ENCODE data around the gene AK1. TPM values are rescaled to one million over a fixed set of nuclear protein-coding genes. Genes with fewer than 3 reads are reported as not detected.

Gene AK1
- total RNA-seq, 5 donors from 2014 or later (not counting 1 experiment from before 2014, with no cell fraction given), result 40.5 to 54.9 (median 50.4) TPM

GRCh38 chr9:127833555-127833954, 43.9 kb downstream of the AK1 start:
- H3K36me3 Mint-ChIP-seq, result no peaks in the 10 kb centered on the region
- H3K4me3 ChIP-seq (ENCODE audit: control insufficient read depth in 1 of 2, extremely low read depth in 1 of 2, low read length in 1 of 2), result no peak overlapping the region
- CTCF ChIA-PET, result no interaction called here
- WGBS (ENCODE audit: insufficient coverage), result 71% methylated on average over 1 of the region's 1 CpG
- peaks cover 2 to 5% of the 10 kb centered on the region in 2 experiments for H3K4me1 ChIP-seq (ENCODE audit: control insufficient read depth in 1 of 2, extremely low read depth in 1 of 2, insufficient read depth in 2 of 2, low read length in 2 of 2)
- H3K27ac Mint-ChIP-seq, result peak overlapping the region in 1 of 2 donors; percentile 28
- no peaks in the 10 kb centered on the region for H3K9me3 Mint-ChIP-seq
- no peak overlapping the region for H3K27ac ChIP-seq (ENCODE audit: low read length)
- no peaks in the 10 kb centered on the region for H3K27me3 Mint-ChIP-seq
- peaks cover 7 to 13% (median 10%) of the 10 kb centered on the region in 3 donors for H3K4me1 Mint-ChIP-seq
- no peaks in the 10 kb centered on the region for H3K9me3 ChIP-seq
- H3K36me3 ChIP-seq (ENCODE audit: control insufficient read depth in 2 of 2, extremely low read depth in 1 of 2, insufficient read depth in 1 of 2, low read length in 1 of 2), result no peaks in the 10 kb centered on the region
- POLR2A ChIA-PET, result interaction anchor here in 1 of 2 donors (0.6 kb wide), 1 partner anchor 98 kb away, joined by 3 read pairs; no protein-coding TSS in a partner anchor
- no peak overlapping the region for H3K4me3 Mint-ChIP-seq
- DNase-seq (no peak), ATAC-seq (replicated peaks in 1 of 4) (no peak)
- H3K27me3 ChIP-seq (replicated peaks in 1 of 2; ENCODE audit: control insufficient read depth in 2 of 2, extremely low read depth in 1 of 2, insufficient read depth in 2 of 2, low read length in 1 of 2), result peaks cover 0 to 9% of the 10 kb centered on the region in 2 experiments

GRCh38 chr9:127832248-127832647, 45.2 kb downstream of the AK1 start:
- H3K4me1 ChIP-seq (ENCODE audit: control insufficient read depth in 1 of 2, extremely low read depth in 1 of 2, insufficient read depth in 2 of 2, low read length in 2 of 2), result peaks cover 2 to 5% of the 10 kb centered on the region in 2 experiments
- H3K36me3 ChIP-seq (ENCODE audit: control insufficient read depth in 2 of 2, extremely low read depth in 1 of 2, insufficient read depth in 1 of 2, low read length in 1 of 2), result no peaks in the 10 kb centered on the region
- Mint-ChIP-seq H3K36me3 (no peaks in the 10 kb centered on the region), H3K9me3 (no peaks in the 10 kb centered on the region), H3K27me3 (no peaks in the 10 kb centered on the region), H3K4me3 (peak overlapping the region in 2 of 3 donors; percentile 18 to 64), H3K27ac (peak overlapping the region; percentile 79 to 85), H3K4me1 (peaks cover 7 to 13% (median 10%) of the 10 kb centered on the region in 3 donors)
- no peaks in the 10 kb centered on the region for H3K9me3 ChIP-seq
- no peak overlapping the region for H3K4me3 ChIP-seq (ENCODE audit: control insufficient read depth in 1 of 2, extremely low read depth in 1 of 2, low read length in 1 of 2)
- peak in 10 of 35 experiments; percentile 8 to 34 (median 14) for DNase-seq
- no peak overlapping the region for H3K27ac ChIP-seq (ENCODE audit: low read length)
- peaks cover 0 to 8% of the 10 kb centered on the region in 2 experiments for H3K27me3 ChIP-seq (replicated peaks in 1 of 2; ENCODE audit: control insufficient read depth in 2 of 2, extremely low read depth in 1 of 2, insufficient read depth in 2 of 2, low read length in 1 of 2)
- POLR2A ChIA-PET, result no interaction called here
- WGBS (ENCODE audit: insufficient coverage), result 75% methylated on average over 2 of the region's 7 CpGs
- CTCF ChIA-PET, result no interaction called here
- peak; percentile 52 to 73 (median 66) for ATAC-seq (replicated peaks in 1 of 4)

DNA sequence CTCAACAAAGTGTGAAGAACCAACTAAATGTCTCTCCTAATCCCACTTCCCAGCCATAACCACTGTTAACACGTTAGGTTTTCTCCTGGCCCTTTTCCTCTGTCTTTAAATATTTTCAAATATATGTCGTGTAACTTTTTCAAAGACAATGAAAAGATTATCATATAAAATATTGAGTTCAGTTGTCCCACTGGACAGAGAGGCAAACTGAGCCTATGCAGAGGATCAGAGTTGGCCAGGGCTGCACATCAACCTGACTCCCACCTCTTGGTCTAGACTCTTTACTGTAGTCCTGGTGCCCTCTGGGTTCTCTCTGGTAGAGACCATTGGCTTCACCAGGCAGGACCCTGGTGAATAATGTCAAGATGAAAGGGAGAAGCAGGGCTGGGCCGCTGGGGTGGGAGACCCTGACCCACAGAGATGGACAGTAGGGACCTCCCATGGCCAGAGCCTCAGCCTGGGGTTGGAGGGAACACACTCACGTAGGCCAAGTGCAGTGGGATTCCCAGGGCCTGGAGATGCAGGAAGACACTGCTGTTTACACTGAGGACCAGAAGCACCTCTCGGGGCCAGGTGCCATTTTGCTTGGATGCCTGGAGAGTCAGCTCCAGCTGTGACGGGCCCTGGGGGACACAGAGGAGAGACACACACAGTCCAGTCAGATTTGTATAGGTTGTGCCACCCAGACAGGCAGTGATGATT, 48.1 kb downstream of the AK1 start:
- Mint-ChIP-seq H3K4me1 (peaks cover 7 to 16% (median 10%) of the 10 kb centered on the region in 3 donors), H3K9me3 (no peaks in the 10 kb centered on the region), H3K36me3 (peaks cover 3% of the 10 kb centered on the region), H3K27me3 (no peaks in the 10 kb centered on the region), H3K27ac (peak overlapping the region; percentile 6 to 70), H3K4me3 (no peak overlapping the region)
- Histone ChIP-seq H3K27me3 (replicated peaks in 1 of 2; ENCODE audit: control insufficient read depth in 2 of 2, extremely low read depth in 1 of 2, insufficient read depth in 2 of 2, low read length in 1 of 2) (peaks cover 0 to 6% of the 10 kb centered on the region in 2 experiments), H3K4me1 (ENCODE audit: control insufficient read depth in 1 of 2, extremely low read depth in 1 of 2, insufficient read depth in 2 of 2, low read length in 2 of 2) (peaks cover 2 to 5% of the 10 kb centered on the region in 2 experiments), H3K9me3 (no peaks in the 10 kb centered on the region), H3K4me3 (ENCODE audit: control insufficient read depth in 1 of 2, extremely low read depth in 1 of 2, low read length in 1 of 2) (no peak overlapping the region), H3K36me3 (ENCODE audit: control insufficient read depth in 2 of 2, extremely low read depth in 1 of 2, insufficient read depth in 1 of 2, low read length in 1 of 2) (peaks cover 0 to 5% of the 10 kb centered on the region in 2 donors), H3K27ac (ENCODE audit: low read length) (no peak overlapping the region)
- CTCF ChIA-PET, result no interaction called here
- POLR2A ChIA-PET, result no interaction called here
- no peak for DNase-seq
- 83% methylated on average over 4 of the region's 6 CpGs for WGBS (ENCODE audit: insufficient coverage)
- no peak for ATAC-seq (replicated peaks in 1 of 4)

GRCh38 chr9:127828262-127829031, 49.0 kb downstream of the AK1 start:
- Histone ChIP-seq H3K36me3 (ENCODE audit: control insufficient read depth in 2 of 2, extremely low read depth in 1 of 2, insufficient read depth in 1 of 2, low read length in 1 of 2) (peaks cover 0 to 5% of the 10 kb centered on the region in 2 donors), H3K27ac (ENCODE audit: low read length) (no peak overlapping the region), H3K4me3 (ENCODE audit: control insufficient read depth in 1 of 2, extremely low read depth in 1 of 2, low read length in 1 of 2) (no peak overlapping the region), H3K9me3 (no peaks in the 10 kb centered on the region), H3K27me3 (replicated peaks in 1 of 2; ENCODE audit: control insufficient read depth in 2 of 2, extremely low read depth in 1 of 2, insufficient read depth in 2 of 2, low read length in 1 of 2) (peaks cover 0 to 6% of the 10 kb centered on the region in 2 experiments), H3K4me1 (ENCODE audit: control insufficient read depth in 1 of 2, extremely low read depth in 1 of 2, insufficient read depth in 2 of 2, low read length in 2 of 2) (peaks cover 2 to 5% of the 10 kb centered on the region in 2 experiments)
- no peaks in the 10 kb centered on the region for H3K27me3 Mint-ChIP-seq
- H3K36me3 Mint-ChIP-seq, result peaks cover 6% of the 10 kb centered on the region
- ATAC-seq (replicated peaks in 1 of 4), result no peak
- peaks cover 7 to 13% (median 8%) of the 10 kb centered on the region in 3 donors for H3K4me1 Mint-ChIP-seq
- DNase-seq, result no peak
- POLR2A ChIA-PET, result no interaction called here
- H3K9me3 Mint-ChIP-seq, result no peaks in the 10 kb centered on the region
- no peak overlapping the region for H3K4me3 Mint-ChIP-seq
- WGBS (ENCODE audit: insufficient coverage), result 94% methylated on average over 33 of the region's 34 CpGs
- peak overlapping the region in 1 of 2 donors; percentile 70 for H3K27ac Mint-ChIP-seq
- CTCF ChIA-PET, result no interaction called here

- POLR2A ChIA-PET, result no interaction called here
- 90% methylated on average over 6 of the region's 7 CpGs for WGBS (ENCODE audit: insufficient coverage)
- H3K9me3 ChIP-seq, result no peaks in the 10 kb centered on the region
Observed at GRCh38 chr9:127826253-127826913, 51.1 kb downstream of the AK1 start.

More at GRCh38 chr9:127826253-127826913, 51.1 kb downstream of the AK1 start:
- H3K27ac Mint-ChIP-seq, result no peak overlapping the region
- CTCF ChIA-PET, result interaction anchor here in 1 of 2 donors (0.6 kb wide), 1 partner anchor 192 kb away, joined by 4 read pairs; no protein-coding TSS in a partner anchor
- peaks cover 6% of the 10 kb centered on the region for H3K36me3 Mint-ChIP-seq
- no peak overlapping the region for H3K4me3 Mint-ChIP-seq
- no peaks in the 10 kb centered on the region for H3K4me1 ChIP-seq (ENCODE audit: control insufficient read depth in 1 of 2, extremely low read depth in 1 of 2, insufficient read depth in 2 of 2, low read length in 2 of 2)
- no peak for ATAC-seq (replicated peaks in 1 of 4)
- no peaks in the 10 kb centered on the region for H3K9me3 Mint-ChIP-seq
- DNase-seq, result no peak
- peaks cover 0 to 5% of the 10 kb centered on the region in 2 donors for H3K36me3 ChIP-seq (ENCODE audit: control insufficient read depth in 2 of 2, extremely low read depth in 1 of 2, insufficient read depth in 1 of 2, low read length in 1 of 2)
- no peak overlapping the region for H3K4me3 ChIP-seq (ENCODE audit: control insufficient read depth in 1 of 2, extremely low read depth in 1 of 2, low read length in 1 of 2)
- peaks cover 0 to 6% of the 10 kb centered on the region in 2 experiments for H3K27me3 ChIP-seq (replicated peaks in 1 of 2; ENCODE audit: control insufficient read depth in 2 of 2, extremely low read depth in 1 of 2, insufficient read depth in 2 of 2, low read length in 1 of 2)
- H3K27me3 Mint-ChIP-seq, result no peaks in the 10 kb centered on the region
- peaks cover 0 to 5% (median 0%) of the 10 kb centered on the region in 3 donors for H3K4me1 Mint-ChIP-seq
- no peak overlapping the region for H3K27ac ChIP-seq (ENCODE audit: low read length)
